ENCODE data around the gene CDR2. TPM values are rescaled to one million over a fixed set of nuclear protein-coding genes. Genes with fewer than 3 reads are reported as not detected.

Gene CDR2
- total RNA-seq: 10 to 100 TPM; 11.3 to 31.2 (median 17.3) TPM
- 10 to 100 TPM; 11.9 to 22.6 (median 21.0) TPM for polyA plus RNA-seq
- long read RNA-seq, donor 1, partial matches to known transcripts: 5 of 5 reads
- long read RNA-seq, donor 1, other reads (novel, unspliced or antisense): 0 of 5 reads
- long read RNA-seq, donor 2, partial matches to known transcripts: 0 of 1 reads
- long read RNA-seq, donor 2, other reads (novel, unspliced or antisense): 0 of 1 reads
- long read RNA-seq, donor 3, partial matches to known transcripts: 0 of 1 reads
- long read RNA-seq, donor 3, other reads (novel, unspliced or antisense): 0 of 1 reads
- long read RNA-seq, donor 4, partial matches to known transcripts: 1 of 3 reads
- long read RNA-seq, donor 4, other reads (novel, unspliced or antisense): 2 of 3 reads
- long read RNA-seq, donor 5, transcript CDR2-201 (5 exons, 2,702 nt): major isoform, 23 of 49 reads
- long read RNA-seq, donor 5, partial matches to known transcripts: 5 of 49 reads
- long read RNA-seq, donor 5, other reads (novel, unspliced or antisense): 20 of 49 reads
- long read RNA-seq, donor 6, partial matches to known transcripts: 0 of 3 reads
- long read RNA-seq, donor 6, other reads (novel, unspliced or antisense): 3 of 3 reads
- long read RNA-seq, donor 7: 0 reads
- long read RNA-seq, donor 8, partial matches to known transcripts: 0 of 5 reads
- long read RNA-seq, donor 8, other reads (novel, unspliced or antisense): 0 of 5 reads
- long read RNA-seq, donor 9: 0 reads
- long read RNA-seq, donor 10, partial matches to known transcripts: 0 of 1 reads
- long read RNA-seq, donor 10, other reads (novel, unspliced or antisense): 0 of 1 reads

DNA sequence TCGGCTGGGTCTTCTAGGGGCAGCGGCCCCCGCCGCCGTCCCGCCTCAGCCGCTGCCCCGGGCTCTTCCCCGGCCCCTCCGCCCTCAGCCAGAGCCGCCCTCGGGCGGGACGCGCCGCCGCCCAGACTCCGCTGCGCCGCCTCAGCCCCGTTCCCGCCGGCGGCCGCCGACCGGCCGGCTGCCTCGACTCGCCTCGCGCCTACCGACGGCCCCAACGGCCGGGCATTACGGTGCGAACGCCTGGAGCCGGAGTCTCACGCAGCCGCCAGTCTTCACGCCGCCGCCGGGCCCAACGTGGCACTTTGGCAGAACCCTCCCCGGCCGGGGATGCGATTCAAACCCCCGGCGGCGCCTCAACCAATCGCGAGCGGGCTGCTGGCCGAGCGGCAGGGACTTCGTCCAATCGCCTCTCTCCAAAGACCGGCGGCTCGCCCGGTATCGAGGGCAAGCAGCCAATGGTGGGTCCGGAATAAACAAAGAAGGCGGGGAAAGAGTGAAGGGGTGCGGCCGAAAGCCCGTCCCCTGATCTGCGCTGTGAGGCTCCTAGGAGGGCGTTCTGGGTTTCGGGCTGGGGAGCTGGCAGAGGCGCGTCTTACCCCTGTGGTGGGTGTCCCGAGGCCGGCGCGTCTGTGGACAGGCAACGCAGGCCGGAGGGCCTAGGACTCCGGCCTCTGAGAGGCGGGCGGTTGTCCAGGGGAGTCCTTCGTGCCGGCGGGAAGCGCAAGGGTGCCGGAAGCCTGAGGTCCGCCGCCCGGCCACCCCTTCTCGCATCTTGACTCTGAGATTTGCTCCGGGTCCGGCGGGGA, at the start of gene CDR2:
TSS of gene CDR2 (minus strand) at position 309 of the 806 bp plus-strand sequence. CDS start 310 bp downstream, outside the sequence.
- WGBS, 4 donors: 0% methylated on average over 49 to 96 of the region's 96 CpGs

DNA sequence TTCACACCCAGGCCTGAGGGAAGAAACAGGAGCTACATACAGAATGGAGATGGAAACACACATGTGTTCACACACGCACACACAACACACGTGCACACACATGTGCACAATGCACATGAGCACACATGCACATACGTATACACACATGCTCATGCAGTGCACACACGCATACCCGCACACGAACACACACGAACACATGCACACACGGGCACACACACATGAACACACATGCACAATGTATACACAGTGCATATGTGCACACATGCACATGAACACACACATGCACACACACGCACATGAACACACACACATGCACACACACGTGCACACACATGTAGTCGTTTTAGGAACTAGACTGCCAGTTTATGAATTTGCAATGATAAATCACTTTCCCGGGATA, 49.3 kb upstream of the CDR2 start:
- Histone ChIP-seq H3K4me3 (no peak overlapping the region), H3K36me3 (replicated peaks in 1 of 2) (peaks cover 0 to 14% of the 10 kb centered on the region in 2 donors), H3K27me3 (no peaks in the 10 kb centered on the region), H3K9me3 (replicated peaks in 1 of 3) (no peaks in the 10 kb centered on the region), H3K4me1 (replicated peaks in 1 of 2) (peaks cover 21 to 25% of the 10 kb centered on the region in 2 donors), H3K27ac (peak overlapping the region; percentile 80 to 95 (median 92))
- no peak for DNase-seq
- WGBS, 4 donors: 77 to 95% (median 83%) methylated on average over 7 to 12 of the region's 12 CpGs
- intact Hi-C loops (cut with DNase I): no loop called here
- TF ChIP-seq POLR2A (IDR thresholded peaks at IDR 0.05): no peak
- TF ChIP-seq, protein P1, sequence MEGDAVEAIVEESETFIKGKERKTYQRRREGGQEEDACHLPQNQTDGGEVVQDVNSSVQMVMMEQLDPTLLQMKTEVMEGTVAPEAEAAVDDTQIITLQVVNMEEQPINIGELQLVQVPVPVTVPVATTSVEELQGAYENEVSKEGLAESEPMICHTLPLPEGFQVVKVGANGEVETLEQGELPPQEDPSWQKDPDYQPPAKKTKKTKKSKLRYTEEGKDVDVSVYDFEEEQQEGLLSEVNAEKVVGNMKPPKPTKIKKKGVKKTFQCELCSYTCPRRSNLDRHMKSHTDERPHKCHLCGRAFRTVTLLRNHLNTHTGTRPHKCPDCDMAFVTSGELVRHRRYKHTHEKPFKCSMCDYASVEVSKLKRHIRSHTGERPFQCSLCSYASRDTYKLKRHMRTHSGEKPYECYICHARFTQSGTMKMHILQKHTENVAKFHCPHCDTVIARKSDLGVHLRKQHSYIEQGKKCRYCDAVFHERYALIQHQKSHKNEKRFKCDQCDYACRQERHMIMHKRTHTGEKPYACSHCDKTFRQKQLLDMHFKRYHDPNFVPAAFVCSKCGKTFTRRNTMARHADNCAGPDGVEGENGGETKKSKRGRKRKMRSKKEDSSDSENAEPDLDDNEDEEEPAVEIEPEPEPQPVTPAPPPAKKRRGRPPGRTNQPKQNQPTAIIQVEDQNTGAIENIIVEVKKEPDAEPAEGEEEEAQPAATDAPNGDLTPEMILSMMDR (IDR thresholded peaks at IDR 0.05): no peak

More for the DNA sequence above, at the start of gene CDR2:
- H3K36me3 ChIP-seq (replicated peaks in 1 of 2): no peaks in the 10 kb centered on the region
- H3K4me3 ChIP-seq: peak within 1 kb of the TSS; percentile 39 to 94 (median 72)
- peaks cover 5 to 38% of the 10 kb centered on the region in 2 donors for H3K4me1 ChIP-seq (replicated peaks in 1 of 2)
- intact Hi-C loops (cut with DNase I): no loop called here
- peak; percentile 98 to 99 (median 98) for DNase-seq
- H3K27ac ChIP-seq: peak within 1 kb of the TSS in 4 of 5 donors; percentile 67 to 83 (median 79)
- peak; percentile 64 to 83 for TF ChIP-seq POLR2A (IDR thresholded peaks at IDR 0.05)
- TF ChIP-seq, protein P1 (IDR thresholded peaks at IDR 0.05): no peak
- no peaks in the 10 kb centered on the region for H3K9me3 ChIP-seq (replicated peaks in 1 of 3)
- no peaks in the 10 kb centered on the region for H3K27me3 ChIP-seq

DNA sequence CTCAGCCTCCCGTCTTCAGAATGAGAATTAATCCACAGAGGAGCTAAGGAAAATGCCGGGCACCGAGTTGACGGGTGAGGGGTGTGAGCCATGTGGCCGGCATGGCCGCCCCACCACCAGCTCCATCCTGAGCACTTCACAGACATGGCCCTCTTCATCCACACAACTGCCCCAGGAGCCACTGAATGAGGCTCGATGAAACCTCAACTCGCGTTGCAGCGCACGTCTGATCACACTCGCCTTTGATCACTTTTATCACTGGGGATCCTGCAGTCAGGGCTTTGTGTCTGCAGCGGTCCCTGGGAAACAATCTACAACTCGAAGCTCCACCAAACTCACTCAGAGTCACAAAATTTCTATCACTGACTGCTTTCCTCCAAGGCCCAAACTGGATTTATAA, 46.7 kb upstream of the CDR2 start:
- Histone ChIP-seq H3K27ac (no peak overlapping the region), H3K4me3 (no peak overlapping the region), H3K9me3 (replicated peaks in 1 of 3) (no peaks in the 10 kb centered on the region), H3K4me1 (replicated peaks in 1 of 2) (peaks cover 16% of the 10 kb centered on the region in 2 donors), H3K36me3 (replicated peaks in 1 of 2) (peaks cover 0 to 7% of the 10 kb centered on the region in 2 donors), H3K27me3 (no peaks in the 10 kb centered on the region)
- WGBS, 4 donors: 97 to 99% (median 97%) methylated on average over 13 to 14 of the region's 14 CpGs
- no peak for TF ChIP-seq POLR2A (IDR thresholded peaks at IDR 0.05)
- TF ChIP-seq, protein P1 (IDR thresholded peaks at IDR 0.05): no peak
- DNase-seq: no peak
- intact Hi-C loops (cut with DNase I): no loop called here

Data from adrenal gland (tissue), 19 donors.